ENCODE data around the gene SERPINA12.

- TF ChIP-seq POLR2A (IDR thresholded peaks at IDR 0.05) = no peak
- no peak for TF ChIP-seq EP300 (IDR thresholded peaks at IDR 0.05)
Observed at GRCh38 chr14:94540031-94540794, 30.9 kb upstream of the SERPINA12 start.
